HG03378 (cell line): ENCODE results near the gene P3H2.
"Not testable (repeated sequence)": the region's sequence is repeated elsewhere in the genome, so short reads cannot be mapped to it uniquely, and the experiment has no call there.

Source experiments
- ATAC-seq: cut with Tn5 transposase; IDR thresholded peaks from one replicate; pipeline ENCODE4 v1.9.1; 2021; ENCODE audit warnings: mild to moderate bottlenecking, moderate library complexity; ENCODE audit not compliant: unreplicated experiment

Gene P3H2

GRCh38 chr3:189990826-189991225 is 129.9 kb downstream of the P3H2 start:
- no peak for ATAC-seq

- ATAC-seq, result no peak
Observed at GRCh38 chr3:189988854-189989253, 131.8 kb downstream of the P3H2 start.

- ATAC-seq, result no peak
Observed at GRCh38 chr3:189988322-189988721, 132.4 kb downstream of the P3H2 start.

- ATAC-seq, result no peak
Observed at GRCh38 chr3:189985948-189986347, 134.7 kb downstream of the P3H2 start.

- ATAC-seq, result no peak
Observed at GRCh38 chr3:189983612-189984011, 137.1 kb downstream of the P3H2 start.

GRCh38 chr3:189982321-189982945 is 138.3 kb downstream of the P3H2 start:
- no peak for ATAC-seq

GRCh38 chr3:189981668-189982067 is 139.0 kb downstream of the P3H2 start:
- no peak for ATAC-seq

- ATAC-seq, result no peak
Observed at GRCh38 chr3:189978753-189979152, 141.9 kb downstream of the P3H2 start.

- no peak for ATAC-seq
Observed at GRCh38 chr3:189977174-189977573, 143.5 kb downstream of the P3H2 start.

- no peak for ATAC-seq
Observed at GRCh38 chr3:189975391-189975990, 145.2 kb downstream of the P3H2 start.

GRCh38 chr3:189974359-189974758 is 146.3 kb downstream of the P3H2 start:
- ATAC-seq, result no peak

- ATAC-seq, result peak; percentile 71
Observed at GRCh38 chr3:189967254-189967865, 153.3 kb downstream of the P3H2 start.

- no peak for ATAC-seq
Observed at GRCh38 chr3:189966843-189967242, 153.9 kb downstream of the P3H2 start.

GRCh38 chr3:189964623-189965332 is 155.9 kb downstream of the P3H2 start:
- no peak for ATAC-seq

GRCh38 chr3:189962466-189962865 is 158.2 kb downstream of the P3H2 start:
- no peak for ATAC-seq

GRCh38 chr3:189961522-189962161 is 159.1 kb downstream of the P3H2 start:
- ATAC-seq, result peak; percentile 74

- not testable (repeated sequence) for ATAC-seq
Observed at GRCh38 chr3:189961086-189961485, 159.6 kb downstream of the P3H2 start.

- ATAC-seq, result no peak
Observed at GRCh38 chr3:189954733-189955665, 165.7 kb downstream of the P3H2 start.

GRCh38 chr3:189953551-189953950 is 167.1 kb downstream of the P3H2 start:
- no peak for ATAC-seq

GRCh38 chr3:189952272-189952671 is 168.4 kb downstream of the P3H2 start:
- no peak for ATAC-seq
